MCF 10A (cell line): ENCODE data around the gene DLG2. TPM values are rescaled to one million over a fixed set of nuclear protein-coding genes. Genes with fewer than 3 reads are reported as not detected.

ENCODE experiments used
- BruUV-seq: library from RNA; stranded (reverse); fragments of 400-500 nt; replicated peaks from 2 replicates; lab custom pipeline; 2021; lab: Mats Ljungman, UMichigan
- CTCF ChIA-PET: fragments of 300-600 bp; sonication (Branson Sonifier 250); formaldehyde crosslinking; extraction: SDS; loops from one replicate; lab custom pipeline; 2021; ENCODE audit warnings: antibody characterized with exemption, inconsistent platforms; lab: Yijun Ruan, JAX
- POLR2A ChIA-PET: fragments of 300-600, 350-650 bp; sonication (Branson Sonifier 250); formaldehyde crosslinking; extraction: SDS; loops from one replicate; lab custom pipeline; 2020; ENCODE audit warnings: antibody characterized with exemption, inconsistent platforms; lab: Yijun Ruan, JAX
- DNase-seq: peaks from one replicate; pipeline ENCODE4 v3.0.0-alpha.2; 2018; ENCODE audit not compliant: unreplicated experiment
- H3K27ac Mint-ChIP-seq: one replicate; pipeline ENCODE4 v1.8.0; 2022; ENCODE audit warnings: mild to moderate bottlenecking, low read depth, mixed read lengths; ENCODE audit not compliant: unreplicated experiment
- H3K27me3 Mint-ChIP-seq: one replicate; pipeline ENCODE4 v1.8.0; 2022; ENCODE audit warnings: mixed read lengths; ENCODE audit not compliant: insufficient read depth, unreplicated experiment
- H3K36me3 Mint-ChIP-seq: one replicate; pipeline ENCODE4 v1.8.0; 2022; ENCODE audit warnings: mild to moderate bottlenecking, moderate library complexity, mixed read lengths; ENCODE audit not compliant: insufficient read depth, unreplicated experiment
- H3K4me1 Mint-ChIP-seq: one replicate; pipeline ENCODE4 v1.8.0; 2022; ENCODE audit warnings: mixed read lengths; ENCODE audit not compliant: insufficient read depth, unreplicated experiment
- H3K4me3 Mint-ChIP-seq: one replicate; pipeline ENCODE4 v1.8.0; 2022; ENCODE audit warnings: mild to moderate bottlenecking, moderate library complexity, mixed read lengths; ENCODE audit not compliant: unreplicated experiment
- H3K9me3 Mint-ChIP-seq: one replicate; pipeline ENCODE4 v1.8.0; 2022; ENCODE audit warnings: mixed read lengths; ENCODE audit not compliant: unreplicated experiment
- CTCF ChIP-seq: fragments of 200-600 bp; IDR thresholded peaks from one replicate; pipeline ENCODE4 v1.8.0; 2022; ENCODE audit warnings: antibody characterized with exemption, mild to moderate bottlenecking; ENCODE audit not compliant: unreplicated experiment
- intact Hi-C: fragments of 100-400 bp; cut with micrococcal nuclease; formaldehyde crosslinking; loops from 2 replicates; pipeline ENCODE4 v1.14.1; 2022
- total RNA-seq: library from RNA; stranded (reverse); gene quantifications from 2 replicates; pipeline ENCODE4 v1.2.3, GENCODE V29; 2022

DLG2 gene
- total RNA-seq, 1 experiment from 2014 or later = 0.26 TPM

- ChIA-PET POLR2A (no interaction called here), CTCF (interaction anchor here (0.6 to 1.0 kb wide), 4 partner anchors 24 to 385 kb away, joined by 3 to 4 read pairs (median 3); no protein-coding TSS in a partner anchor)
- peaks cover 20% of the 10 kb centered on the region for H3K27me3 Mint-ChIP-seq
- no TSS peak for BruUV-seq
- H3K9me3 Mint-ChIP-seq = no peaks in the 10 kb centered on the region
- H3K36me3 Mint-ChIP-seq = no peaks in the 10 kb centered on the region
- H3K27ac Mint-ChIP-seq = no peak overlapping the region
- no peak for DNase-seq
- H3K4me1 Mint-ChIP-seq = peaks cover 5% of the 10 kb centered on the region
- no peak for TF ChIP-seq CTCF
- H3K4me3 Mint-ChIP-seq = no peak overlapping the region
- intact Hi-C loops = no loop called here
These were observed 1932.8 kb downstream of the DLG2 start for GRCh38 chr11:83694191-83694910.

GRCh38 chr11:83693306-83693992 is 1933.7 kb downstream of the DLG2 start:
- Mint-ChIP-seq H3K4me1 (peaks cover 5% of the 10 kb centered on the region), H3K27me3 (peaks cover 22% of the 10 kb centered on the region), H3K36me3 (no peaks in the 10 kb centered on the region), H3K27ac (no peak overlapping the region), H3K9me3 (no peaks in the 10 kb centered on the region), H3K4me3 (no peak overlapping the region)
- no peak for DNase-seq
- no peak for TF ChIP-seq CTCF
- POLR2A ChIA-PET = interaction anchor here (0.7 kb wide), 1 partner anchor 22 kb away, joined by 3 read pairs; no protein-coding TSS in a partner anchor
- CTCF ChIA-PET = interaction anchor here (0.6 to 0.8 kb wide), 4 partner anchors 26 to 123 kb away, joined by 3 read pairs; no protein-coding TSS in a partner anchor
- no TSS peak for BruUV-seq
- intact Hi-C loops = no loop called here

GRCh38 chr11:83692675-83693074 is 1934.5 kb downstream of the DLG2 start:
- ChIA-PET CTCF (interaction anchor here (0.7 to 0.8 kb wide), 2 partner anchors 28 to 124 kb away, joined by 3 read pairs; no protein-coding TSS in a partner anchor), POLR2A (no interaction called here)
- BruUV-seq = no TSS peak
- no peak overlapping the region for H3K4me3 Mint-ChIP-seq
- no peak overlapping the region for H3K27ac Mint-ChIP-seq
- intact Hi-C loops = no loop called here
- H3K27me3 Mint-ChIP-seq = peaks cover 30% of the 10 kb centered on the region
- no peak for DNase-seq
- H3K36me3 Mint-ChIP-seq = no peaks in the 10 kb centered on the region
- peaks cover 5% of the 10 kb centered on the region for H3K4me1 Mint-ChIP-seq
- H3K9me3 Mint-ChIP-seq = no peaks in the 10 kb centered on the region
- no peak for TF ChIP-seq CTCF

GRCh38 chr11:83691451-83691950 is 1935.6 kb downstream of the DLG2 start:
- Mint-ChIP-seq H3K27ac (no peak overlapping the region), H3K27me3 (peaks cover 41% of the 10 kb centered on the region), H3K4me1 (peaks cover 5% of the 10 kb centered on the region), H3K9me3 (no peaks in the 10 kb centered on the region), H3K4me3 (no peak overlapping the region), H3K36me3 (no peaks in the 10 kb centered on the region)
- no peak for TF ChIP-seq CTCF
- CTCF ChIA-PET = interaction anchor here (0.7 kb wide), 2 partner anchors 222 to 745 kb away, joined by 3 read pairs; no protein-coding TSS in a partner anchor
- no TSS peak for BruUV-seq
- no peak for DNase-seq
- POLR2A ChIA-PET = interaction anchor here (0.6 to 1.4 kb wide), 2 partner anchors 16 to 125 kb away, joined by 3 read pairs; no protein-coding TSS in a partner anchor
- intact Hi-C loops = no loop called here
